ENCODE results near the gene XYLB.

Gene XYLB

DNA sequence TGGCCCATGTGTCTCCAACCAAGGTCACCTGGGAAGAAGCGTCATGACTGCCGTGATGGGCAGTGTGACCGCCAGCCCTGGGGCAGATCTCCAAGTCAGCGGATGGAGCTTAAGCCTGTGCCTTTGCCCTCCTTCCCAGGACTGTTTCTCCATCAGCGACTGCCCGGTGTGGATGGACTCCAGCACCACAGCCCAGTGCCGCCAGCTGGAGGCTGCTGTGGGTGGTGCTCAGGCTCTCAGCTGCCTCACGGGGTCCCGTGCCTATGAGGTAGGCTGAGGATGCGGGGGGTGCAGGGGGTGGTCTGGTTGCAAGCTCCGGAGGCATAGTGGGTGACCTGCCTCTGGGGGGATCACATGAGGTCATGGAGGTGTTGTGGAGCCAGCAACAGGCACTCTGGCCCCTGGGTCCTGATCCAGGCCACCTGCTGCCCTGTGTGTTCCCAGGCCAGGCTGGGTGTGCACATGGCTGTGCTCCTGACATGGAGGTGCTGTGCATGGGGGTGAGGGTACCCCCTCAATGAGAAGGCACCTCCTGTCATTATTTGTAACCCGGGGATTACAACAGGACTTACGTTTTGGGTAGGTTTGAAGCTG lies 19.0 kb downstream of the XYLB start:
- H3K9me2 ChIP-seq (replicated peaks; ENCODE audit: insufficient read depth, low read length): no peaks in the 10 kb centered on the region
- no peaks in the 10 kb centered on the region for H3K36me3 ChIP-seq (replicated peaks; ENCODE audit: insufficient read depth, low read length)

GRCh38 chr3:38366082-38366481 lies 19.5 kb downstream of the XYLB start:
- Histone ChIP-seq H3K4me1 (ENCODE audit: low read length) (no peaks in the 10 kb centered on the region), H3K4me2 (ENCODE audit: low read depth, low read length) (no peak overlapping the region), H3K9me3 (replicated peaks; ENCODE audit: insufficient read depth, low read length) (no peaks in the 10 kb centered on the region), H3K9me2 (replicated peaks; ENCODE audit: insufficient read depth, low read length) (no peaks in the 10 kb centered on the region), H3K4me3 (ENCODE audit: low read length) (no peak overlapping the region), H3K27me3 (replicated peaks; ENCODE audit: insufficient read depth, low read length) (no peaks in the 10 kb centered on the region), H2AFZ (ENCODE audit: low read length) (no peak overlapping the region), H3F3A (ENCODE audit: insufficient read depth, low read length) (no peaks in the 10 kb centered on the region), H4K20me1 (ENCODE audit: insufficient read depth, low read length) (no peaks in the 10 kb centered on the region), H3K9ac (ENCODE audit: low read length) (no peak overlapping the region), H3K36me3 (replicated peaks; ENCODE audit: insufficient read depth, low read length) (no peaks in the 10 kb centered on the region), H3K27ac (ENCODE audit: low read length) (no peak overlapping the region), H3K79me2 (ENCODE audit: low read length) (no peaks in the 10 kb centered on the region)
- no peak for DNase-seq
- TF ChIP-seq EZH2 (optimal IDR thresholded peaks at IDR 0.05; ENCODE audit: low read depth, low read length) (no peak), EZH2phosphoT487 (IDR thresholded peaks at IDR 0.05; ENCODE audit: low read length) (no peak)
- TF ChIP-seq, protein P1, sequence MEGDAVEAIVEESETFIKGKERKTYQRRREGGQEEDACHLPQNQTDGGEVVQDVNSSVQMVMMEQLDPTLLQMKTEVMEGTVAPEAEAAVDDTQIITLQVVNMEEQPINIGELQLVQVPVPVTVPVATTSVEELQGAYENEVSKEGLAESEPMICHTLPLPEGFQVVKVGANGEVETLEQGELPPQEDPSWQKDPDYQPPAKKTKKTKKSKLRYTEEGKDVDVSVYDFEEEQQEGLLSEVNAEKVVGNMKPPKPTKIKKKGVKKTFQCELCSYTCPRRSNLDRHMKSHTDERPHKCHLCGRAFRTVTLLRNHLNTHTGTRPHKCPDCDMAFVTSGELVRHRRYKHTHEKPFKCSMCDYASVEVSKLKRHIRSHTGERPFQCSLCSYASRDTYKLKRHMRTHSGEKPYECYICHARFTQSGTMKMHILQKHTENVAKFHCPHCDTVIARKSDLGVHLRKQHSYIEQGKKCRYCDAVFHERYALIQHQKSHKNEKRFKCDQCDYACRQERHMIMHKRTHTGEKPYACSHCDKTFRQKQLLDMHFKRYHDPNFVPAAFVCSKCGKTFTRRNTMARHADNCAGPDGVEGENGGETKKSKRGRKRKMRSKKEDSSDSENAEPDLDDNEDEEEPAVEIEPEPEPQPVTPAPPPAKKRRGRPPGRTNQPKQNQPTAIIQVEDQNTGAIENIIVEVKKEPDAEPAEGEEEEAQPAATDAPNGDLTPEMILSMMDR (IDR thresholded peaks at IDR 0.05; ENCODE audit: low read length): no peak

More for the DNA sequence above, 19.0 kb downstream of the XYLB start:
- Histone ChIP-seq H3K4me2 (ENCODE audit: low read depth, low read length) (no peak overlapping the region), H3K9ac (ENCODE audit: low read length) (no peak overlapping the region), H3K9me3 (replicated peaks; ENCODE audit: insufficient read depth, low read length) (no peaks in the 10 kb centered on the region), H3K4me1 (ENCODE audit: low read length) (no peaks in the 10 kb centered on the region), H3F3A (ENCODE audit: insufficient read depth, low read length) (no peaks in the 10 kb centered on the region), H3K4me3 (ENCODE audit: low read length) (no peak overlapping the region), H3K27me3 (replicated peaks; ENCODE audit: insufficient read depth, low read length) (no peaks in the 10 kb centered on the region), H2AFZ (ENCODE audit: low read length) (no peak overlapping the region), H4K20me1 (ENCODE audit: insufficient read depth, low read length) (no peaks in the 10 kb centered on the region), H3K79me2 (ENCODE audit: low read length) (no peaks in the 10 kb centered on the region), H3K27ac (ENCODE audit: low read length) (no peak overlapping the region)
- TF ChIP-seq EZH2 (optimal IDR thresholded peaks at IDR 0.05; ENCODE audit: low read depth, low read length) (no peak), EZH2phosphoT487 (IDR thresholded peaks at IDR 0.05; ENCODE audit: low read length) (no peak)
- TF ChIP-seq, protein P1 (IDR thresholded peaks at IDR 0.05; ENCODE audit: low read length): no peak
- no peak for DNase-seq

DNA sequence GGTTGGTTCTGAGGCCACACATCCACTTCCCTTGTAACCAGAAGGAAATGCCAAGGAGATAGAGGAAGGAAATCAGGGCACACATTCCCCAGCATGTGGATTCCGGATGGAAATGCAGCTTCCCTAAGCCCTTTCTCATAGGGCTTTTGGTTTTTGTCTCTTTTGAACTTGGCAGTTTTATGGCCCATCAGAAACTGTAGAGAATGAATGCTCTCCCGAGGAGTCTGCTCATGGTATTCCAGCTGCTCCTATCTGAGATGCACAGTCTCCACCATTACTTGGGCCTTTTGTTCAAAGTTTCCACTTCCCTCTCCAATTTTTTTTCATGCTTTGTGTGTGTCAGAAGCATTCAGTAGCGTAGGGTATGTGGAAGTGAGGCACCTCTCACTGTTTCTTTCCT lies 21.2 kb downstream of the XYLB start:
- H3F3A ChIP-seq (ENCODE audit: insufficient read depth, low read length): no peaks in the 10 kb centered on the region
- no peaks in the 10 kb centered on the region for H3K27me3 ChIP-seq (replicated peaks; ENCODE audit: insufficient read depth, low read length)
- H3K79me2 ChIP-seq (ENCODE audit: low read length): no peaks in the 10 kb centered on the region
- TF ChIP-seq, protein P1 (IDR thresholded peaks at IDR 0.05; ENCODE audit: low read length): no peak
- TF ChIP-seq EZH2 (optimal IDR thresholded peaks at IDR 0.05; ENCODE audit: low read depth, low read length) (no peak), EZH2phosphoT487 (IDR thresholded peaks at IDR 0.05; ENCODE audit: low read length) (no peak)
- H3K36me3 ChIP-seq (replicated peaks; ENCODE audit: insufficient read depth, low read length): no peaks in the 10 kb centered on the region
- DNase-seq: no peak
- H3K9me3 ChIP-seq (replicated peaks; ENCODE audit: insufficient read depth, low read length): no peaks in the 10 kb centered on the region
- no peaks in the 10 kb centered on the region for H3K9me2 ChIP-seq (replicated peaks; ENCODE audit: insufficient read depth, low read length)
- H4K20me1 ChIP-seq (ENCODE audit: insufficient read depth, low read length): no peaks in the 10 kb centered on the region
- H3K4me2 ChIP-seq (ENCODE audit: low read depth, low read length): no peak overlapping the region
- no peak overlapping the region for H3K9ac ChIP-seq (ENCODE audit: low read length)
- H3K4me1 ChIP-seq (ENCODE audit: low read length): no peaks in the 10 kb centered on the region
- no peak overlapping the region for H3K27ac ChIP-seq (ENCODE audit: low read length)
- H3K4me3 ChIP-seq (ENCODE audit: low read length): no peak overlapping the region
- H2AFZ ChIP-seq (ENCODE audit: low read length): no peak overlapping the region
